Adrenal gland (tissue), 12 donors: ENCODE data around the gene HLTF. TPM values are rescaled to one million over a fixed set of nuclear protein-coding genes. Genes with fewer than 3 reads are reported as not detected.

ENCODE experiments used
- DNase-seq, 7 donors: peaks; one replicate each; pipeline ENCODE4 v3.0.0-alpha.2; 2019 to 2020
- H3K27ac ChIP-seq, 5 donors: fragments of 200-600 bp; sonication (generic) in 4 of 5; 1 replicate in 3 of 5; 2 replicates in 2 of 5; pipeline versions ENCODE4 v1.5.1 to v1.8.0; 2016 to 2020; ENCODE audit warnings: mild to moderate bottlenecking in 1 of 5
- H3K27me3 ChIP-seq: fragments of 200-600 bp; 2 replicates; pipeline ENCODE4 v1.8.0; 2021
- H3K36me3 ChIP-seq, 2 donors: fragments of 200-600 bp; replicated peaks in 1 of 2; 1 replicate in 1 of 2; 2 replicates in 1 of 2; pipeline versions ENCODE4 v1.5.1 to v1.8.0; 2018 to 2022
- H3K4me1 ChIP-seq, 2 donors: fragments of 200-600 bp; replicated peaks in 1 of 2; 1 replicate in 1 of 2; 2 replicates in 1 of 2; pipeline versions ENCODE4 v1.5.1 to v1.8.0; 2018 to 2021
- H3K4me3 ChIP-seq, 4 donors: fragments of 200-600 bp; sonication (generic) in 3 of 4; one replicate each; pipeline ENCODE4 v1.5.1; 2016 to 2018
- H3K9me3 ChIP-seq, 3 donors: fragments of 200-600 bp; sonication (generic) in 1 of 3; replicated peaks in 1 of 3; 1 replicate in 2 of 3; 2 replicates in 1 of 3; pipeline versions ENCODE4 v1.5.1 to v1.8.0; 2016 to 2021
- CTCF ChIP-seq, 6 experiments: fragments of 450-650 bp in 4 of 6; fragments of 200-600 bp in 2 of 6; sonication (generic) in 1 of 6; IDR thresholded peaks; 1 replicate in 5 of 6; 2 replicates in 1 of 6; pipeline versions ENCODE4 v1.5.1 to v1.8.0; 2016 to 2021; ENCODE audit warnings: antibody characterized with exemption in 6 of 6, mild to moderate bottlenecking in 2 of 6, moderate library complexity in 1 of 6
- POLR2A ChIP-seq, 2 donors: fragments of 450-650 bp; IDR thresholded peaks; one replicate each; pipeline ENCODE4 v1.6.1; 2017; ENCODE audit warnings: antibody characterized with exemption in 2 of 2, mild to moderate bottlenecking in 2 of 2, moderate library complexity in 1 of 2
- WGBS, 4 donors: extraction: QIAGEN DNeasy Blood & Tissue Kit in 2 of 4; methylation state at CpG; one replicate each; pipeline versions ENCODE4 v1.1.5 to v1.1.7; 2013 to 2017; 5-methylcytosine and 5-hydroxymethylcytosine counted together
- intact Hi-C, 2 donors: fragments of 100-400 bp; cut with DNase I; formaldehyde crosslinking; loops; one replicate each; pipeline versions ENCODE4 v1.14.1 to v1.15.0; 2022 to 2023
- polyA plus RNA-seq, 3 donors: library from polyadenylated mRNA; stranded (reverse); fragments of 200-250 nt in 2 of 3; fragments of 350-450 nt in 1 of 3; fragmentation: Illumina TruSeq in 1 of 3; extraction: RNeasy Lipid Tissue Mini Kit (QIAGEN cat#74804) in 1 of 3; gene quantifications; one replicate each; pipeline ENCODE4 v1.2.3, GENCODE V29; 2013 to 2014
- total RNA-seq, 9 donors: library from RNA; depleted of rRNA in 4 of 9; stranded (reverse); fragments of >200 nt in 4 of 9; fragments of 120-200 nt in 1 of 9; fragmentation: NEBNext Ultra II Directional in 1 of 9; extraction: Animal tissue kit (Norgen Biotek cat#: 25700) in 1 of 9; gene quantifications; one replicate each; pipeline versions ENCODE4 v1.1.0 to v1.2.4, GENCODE V29; 2013 to 2023
- donor health status: healthy with polysubstance abuse.
- donor health status: Bipolar disorder and iron deficiency.
- donor health status: DM: yes; HTN: yes; CAD: no.
- donor health status: DM: no; HTN: no; CAD: no.
- donor health status: DM: no; HTN: no; CAD: no.
- donor health status: DM: yes; HTN: yes; CAD: no.

Gene HLTF
- total and polyA plus RNA-seq, 12 donors, result 5.6 to 102 (median 46.7) TPM

- no peak for TF ChIP-seq POLR2A (IDR thresholded peaks at IDR 0.05)
- TF ChIP-seq CTCF (IDR thresholded peaks at IDR 0.05), result no peak
- Histone ChIP-seq H3K27ac (no peak overlapping the region), H3K4me3 (no peak overlapping the region), H3K9me3 (no peaks in the 10 kb centered on the region), H3K36me3 (no peaks in the 10 kb centered on the region), H3K4me1 (peaks cover 8 to 18% of the 10 kb centered on the region in 2 donors), H3K27me3 (no peaks in the 10 kb centered on the region)
- no peak for DNase-seq
- 83 to 90% (median 84%) methylated on average over 2 of the region's 2 CpGs for WGBS, 4 donors
- intact Hi-C loops, result no loop called here
Observed at GRCh38 chr3:149080699-149081091, 5.6 kb downstream of the HLTF start.

- Histone ChIP-seq H3K36me3 (no peaks in the 10 kb centered on the region), H3K4me1 (peaks cover 4 to 13% of the 10 kb centered on the region in 2 donors), H3K27ac (no peak overlapping the region), H3K27me3 (no peaks in the 10 kb centered on the region), H3K9me3 (no peaks in the 10 kb centered on the region), H3K4me3 (no peak overlapping the region)
- TF ChIP-seq CTCF (IDR thresholded peaks at IDR 0.05), result no peak
- no peak for TF ChIP-seq POLR2A (IDR thresholded peaks at IDR 0.05)
- intact Hi-C loops, result no loop called here
- DNase-seq, result no peak
- WGBS, 4 donors, result 90 to 96% (median 92%) methylated on average over 3 of the region's 3 CpGs
Observed at GRCh38 chr3:149080011-149080698, 6.2 kb downstream of the HLTF start.

- Histone ChIP-seq H3K36me3 (peaks cover 0 to 12% of the 10 kb centered on the region in 2 donors), H3K4me1 (peaks cover 0 to 4% of the 10 kb centered on the region in 2 donors), H3K27me3 (no peaks in the 10 kb centered on the region), H3K27ac (no peak overlapping the region), H3K9me3 (no peaks in the 10 kb centered on the region), H3K4me3 (no peak overlapping the region)
- DNase-seq, result no peak
- TF ChIP-seq POLR2A (IDR thresholded peaks at IDR 0.05) (no peak), CTCF (IDR thresholded peaks at IDR 0.05) (no peak)
- intact Hi-C loops, result no loop called here
- 77 to 85% (median 78%) methylated on average over 5 of the region's 5 CpGs for WGBS, 4 donors
Observed at GRCh38 chr3:149077628-149078027, 8.7 kb downstream of the HLTF start.

GRCh38 chr3:149067883-149068282 is 18.4 kb downstream of the HLTF start:
- no peak for TF ChIP-seq POLR2A (IDR thresholded peaks at IDR 0.05)
- TF ChIP-seq CTCF (IDR thresholded peaks at IDR 0.05), result no peak
- DNase-seq, result no peak
- Histone ChIP-seq H3K4me3 (no peak overlapping the region), H3K27me3 (no peaks in the 10 kb centered on the region), H3K27ac (no peak overlapping the region), H3K9me3 (no peaks in the 10 kb centered on the region), H3K4me1 (no peaks in the 10 kb centered on the region), H3K36me3 (peaks cover 0 to 30% of the 10 kb centered on the region in 2 donors)
- WGBS, 4 donors, result 89 to 95% (median 91%) methylated on average over 8 of the region's 8 CpGs
- intact Hi-C loops, result no loop called here
